Measurements from ENCODE around the gene DDX28. TPM values are rescaled to one million over a fixed set of nuclear protein-coding genes. Genes with fewer than 3 reads are reported as not detected.

The DDX28 gene
- total and polyA plus RNA-seq, 9 of the 15 experiments (the other 6 are each of a cell fraction or from before 2014, with no cell fraction given) = 2.8 to 24.5 (median 15.9) TPM

- 70% methylated on average over 2 of the region's 3 CpGs for WGBS (ENCODE audit: insufficient coverage, low coverage, missing lambda C conversion rate)
- ChIA-PET CTCF (ENCODE audit: low intra/inter-chr PET ratio) (no interaction called here), POLR2A (interaction anchor here (1.0 to 1.9 kb wide), 2 partner anchors 33 to 53 kb away, joined by 3 to 4 read pairs; partner anchors contain the start of genes DDX28 and DUS2)
- Histone ChIP-seq H3K27me3 (ENCODE audit: control insufficient read depth in 2 of 2, insufficient read depth in 2 of 2, low read length in 2 of 2) (no peaks in the 10 kb centered on the region), H3K4me2 (ENCODE audit: insufficient read depth, low read length) (no peak overlapping the region), H3K79me2 (ENCODE audit: control insufficient read depth, insufficient read depth, low read length) (no peaks in the 10 kb centered on the region), H3K27ac (ENCODE audit: extremely low read depth, low read depth, low read length) (no peak overlapping the region), H3K9ac (ENCODE audit: insufficient read depth in 1 of 2, low read depth in 2 of 2, low read length in 2 of 2) (peak overlapping the region in 1 of 2 experiments; percentile 31; a peak in 2 of 4 replicates), H4K20me1 (replicated peaks; ENCODE audit: control insufficient read depth, insufficient read depth, low read length) (no peaks in the 10 kb centered on the region), H3K9me3 (replicated peaks; ENCODE audit: control insufficient read depth, insufficient read depth, low read depth, low read length) (no peaks in the 10 kb centered on the region), H3K36me3 (ENCODE audit: control insufficient read depth, insufficient read depth, low read length) (no peaks in the 10 kb centered on the region), H3K4me1 (replicated peaks in 1 of 2; ENCODE audit: control insufficient read depth in 2 of 2, insufficient read depth in 2 of 2, low read length in 2 of 2) (peaks cover 22 to 28% of the 10 kb centered on the region in 2 experiments), H2AFZ (ENCODE audit: low read depth, low read length) (0 out of 2 replicates have a peak overlapping the region, but pooled peaks have one; percentile 7), H3K9me1 (ENCODE audit: control insufficient read depth, insufficient read depth, low read length) (no peaks in the 10 kb centered on the region), H3K4me3 (no peak overlapping the region)
- FAIRE-seq (no peak), ATAC-seq (no peak), DNase-seq (ENCODE audit: extremely low read depth in 1 of 4, low spot score in 3 of 4) (no peak)
- BruUV-seq (replicated peaks) = no TSS peak
- intact Hi-C loops (cut with micrococcal nuclease) = no loop called here
- TF ChIP-seq CEBPB (tag; IDR thresholded peaks at IDR 0.05) (peak; percentile 63; the same call in 1 of the 2 replicates), HMG20A (CRISPR knock-in tag; conservative IDR thresholded peaks at IDR 0.05) (no peak), ZNF121 (CRISPR knock-in tag; conservative IDR thresholded peaks at IDR 0.05) (peak; percentile 85), SREBF1 (IDR thresholded peaks at IDR 0.05; ENCODE audit: borderline replicate concordance, low read depth, low read length) (no peak)
- in situ Hi-C loops (cut with MboI) = no loop called here
Observed at GRCh38 chr16:67988675-67989074, 34.4 kb downstream of the DDX28 start.

- POLR2A ChIA-PET = interaction anchor here (0.7 to 1.5 kb wide), 3 partner anchors 13 to 45 kb away, joined by 3 to 5 read pairs (median 3); partner anchors contain the start of genes DDX28 and DUS2
- Histone ChIP-seq H3K9me1 (ENCODE audit: control insufficient read depth, insufficient read depth, low read length) (no peaks in the 10 kb centered on the region), H3K27me3 (ENCODE audit: control insufficient read depth in 2 of 2, insufficient read depth in 2 of 2, low read length in 2 of 2) (no peaks in the 10 kb centered on the region), H3K4me1 (replicated peaks in 1 of 2; ENCODE audit: control insufficient read depth in 2 of 2, insufficient read depth in 2 of 2, low read length in 2 of 2) (peaks cover 17 to 20% of the 10 kb centered on the region in 2 experiments), H3K9me3 (replicated peaks; ENCODE audit: control insufficient read depth, insufficient read depth, low read depth, low read length) (no peaks in the 10 kb centered on the region), H3K79me2 (ENCODE audit: control insufficient read depth, insufficient read depth, low read length) (no peaks in the 10 kb centered on the region), H3K27ac (ENCODE audit: extremely low read depth, low read depth, low read length) (peak overlapping the region; percentile 8; the same call in 1 of the 3 replicates), H2AFZ (ENCODE audit: low read depth, low read length) (peak overlapping the region; percentile 79), H3K36me3 (ENCODE audit: control insufficient read depth, insufficient read depth, low read length) (no peaks in the 10 kb centered on the region), H3K4me2 (ENCODE audit: insufficient read depth, low read length) (no peak overlapping the region), H3K9ac (ENCODE audit: insufficient read depth in 1 of 2, low read depth in 2 of 2, low read length in 2 of 2) (peak overlapping the region in 1 of 2 experiments; percentile 45; a peak in 1 of 4 replicates), H3K4me3 (no peak overlapping the region), H4K20me1 (replicated peaks; ENCODE audit: control insufficient read depth, insufficient read depth, low read length) (no peaks in the 10 kb centered on the region)
- intact Hi-C loops (cut with micrococcal nuclease) (no loop called here), in situ Hi-C loops (cut with MboI) (no loop called here)
- ATAC-seq (peak; percentile 11; the same call in 2 of the 3 replicates), DNase-seq (ENCODE audit: extremely low read depth in 1 of 4, low spot score in 3 of 4) (no peak), FAIRE-seq (no peak)
- 34% methylated on average over 11 of the region's 11 CpGs for WGBS (ENCODE audit: insufficient coverage, low coverage, missing lambda C conversion rate)
- no TSS peak for BruUV-seq (replicated peaks)
- CTCF ChIA-PET (ENCODE audit: low intra/inter-chr PET ratio) = no interaction called here
- TF ChIP-seq ZNF699 (CRISPR knock-in tag; IDR thresholded peaks at IDR 0.05; ENCODE audit: insufficient replicate concordance) = no peak
- 0 out of 2 replicates have a peak, but pooled peaks have one; percentile 39 for TF ChIP-seq ZNF592 (IDR thresholded peaks at IDR 0.05)
- TF ChIP-seq, protein P1, sequence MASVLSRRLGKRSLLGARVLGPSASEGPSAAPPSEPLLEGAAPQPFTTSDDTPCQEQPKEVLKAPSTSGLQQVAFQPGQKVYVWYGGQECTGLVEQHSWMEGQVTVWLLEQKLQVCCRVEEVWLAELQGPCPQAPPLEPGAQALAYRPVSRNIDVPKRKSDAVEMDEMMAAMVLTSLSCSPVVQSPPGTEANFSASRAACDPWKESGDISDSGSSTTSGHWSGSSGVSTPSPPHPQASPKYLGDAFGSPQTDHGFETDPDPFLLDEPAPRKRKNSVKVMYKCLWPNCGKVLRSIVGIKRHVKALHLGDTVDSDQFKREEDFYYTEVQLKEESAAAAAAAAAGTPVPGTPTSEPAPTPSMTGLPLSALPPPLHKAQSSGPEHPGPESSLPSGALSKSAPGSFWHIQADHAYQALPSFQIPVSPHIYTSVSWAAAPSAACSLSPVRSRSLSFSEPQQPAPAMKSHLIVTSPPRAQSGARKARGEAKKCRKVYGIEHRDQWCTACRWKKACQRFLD (CRISPR knock-in tag; IDR thresholded peaks at IDR 0.05) = no peak
Observed at GRCh38 chr16:67987460-67988160, 35.4 kb downstream of the DDX28 start.

All from K562 (cell line).